H9 (cell line): ENCODE results near the gene SAMMSON. TPM values are rescaled to one million over a fixed set of nuclear protein-coding genes. Genes with fewer than 3 reads are reported as not detected.
A peak's percentile ranks its signal among the peaks of the same experiment; 100 is the strongest.

ENCODE experiments used
- DNase-seq: peaks from one replicate; pipeline ENCODE4 v3.0.0-alpha.2; 2017
- H2AFZ ChIP-seq: one replicate; pipeline ENCODE4 v1.6.1; 2013; ENCODE audit warnings: mild to moderate bottlenecking, low read length, control low read depth, moderate library complexity
- H2AK5ac ChIP-seq: 2 replicates; pipeline ENCODE4 v1.6.1; 2013; ENCODE audit warnings: low read length, control low read depth, mixed read lengths; ENCODE audit not compliant: insufficient read length
- H2BK120ac ChIP-seq: one replicate; pipeline ENCODE4 v1.6.1; 2013; ENCODE audit warnings: low read depth, mild to moderate bottlenecking, low read length, control low read depth, inconsistent platforms; ENCODE audit not compliant: poor library complexity, severe bottlenecking
- H2BK12ac ChIP-seq: 2 replicates; pipeline ENCODE4 v1.6.1; 2013; ENCODE audit warnings: low read length, control low read depth, mixed read lengths, low read depth; ENCODE audit not compliant: insufficient read length
- H2BK15ac ChIP-seq: 2 replicates; pipeline ENCODE4 v1.6.1; 2013; ENCODE audit warnings: low read depth, low read length, control low read depth
- H2BK20ac ChIP-seq: one replicate; pipeline ENCODE4 v1.6.1; 2013; ENCODE audit warnings: low read depth, mild to moderate bottlenecking, low read length, control low read depth, inconsistent platforms; ENCODE audit not compliant: poor library complexity, severe bottlenecking
- H2BK5ac ChIP-seq: 2 replicates; pipeline ENCODE4 v1.6.1; 2013; ENCODE audit warnings: low read length, control low read depth, mixed read lengths; ENCODE audit not compliant: insufficient read length
- H3K14ac ChIP-seq: 2 replicates; pipeline ENCODE4 v1.6.1; 2013; ENCODE audit warnings: low read length, control low read depth; ENCODE audit not compliant: insufficient read depth
- H3K18ac ChIP-seq: 2 replicates; pipeline ENCODE4 v1.6.1; 2013; ENCODE audit warnings: low read depth, mild to moderate bottlenecking, mixed read lengths, low read length, control low read depth; ENCODE audit not compliant: insufficient read length
- H3K23ac ChIP-seq: 2 replicates; pipeline ENCODE4 v1.6.1; 2013; ENCODE audit warnings: low read length, control low read depth, mixed read lengths, low read depth; ENCODE audit not compliant: insufficient read length
- H3K23me2 ChIP-seq: 2 replicates; pipeline ENCODE4 v1.6.1; 2013; ENCODE audit warnings: low read depth, mild to moderate bottlenecking, mixed read lengths, low read length, control low read depth; ENCODE audit not compliant: insufficient read length, poor library complexity, severe bottlenecking
- H3K27ac ChIP-seq: 2 replicates; pipeline ENCODE4 v1.5.1; 2013; ENCODE audit warnings: low read length, control low read depth, mixed read lengths, low read depth; ENCODE audit not compliant: insufficient read length
- H3K27me3 ChIP-seq: 2 replicates; pipeline ENCODE4 v1.6.1; 2013; ENCODE audit warnings: low read length, control low read depth, inconsistent platforms; ENCODE audit not compliant: insufficient read depth
- H3K4ac ChIP-seq: 2 replicates; pipeline ENCODE4 v1.6.1; 2013; ENCODE audit warnings: low read depth, mild to moderate bottlenecking, control low read depth, inconsistent platforms, low read length, moderate library complexity
- H3K4me1 ChIP-seq: 2 replicates; pipeline ENCODE4 v1.6.1; 2013; ENCODE audit warnings: low read length, control low read depth, inconsistent platforms; ENCODE audit not compliant: insufficient read depth
- H3K4me2 ChIP-seq: 2 replicates; pipeline ENCODE4 v1.6.1; 2013; ENCODE audit warnings: low read length, control low read depth, mixed read lengths; ENCODE audit not compliant: insufficient read length, insufficient read depth
- H3K56ac ChIP-seq: 2 replicates; pipeline ENCODE4 v1.6.1; 2013; ENCODE audit warnings: low read depth, mild to moderate bottlenecking, mixed read lengths, low read length, control low read depth; ENCODE audit not compliant: insufficient read length
- H3K79me1 ChIP-seq: 2 replicates; pipeline ENCODE4 v1.6.1; 2013; ENCODE audit warnings: low read depth, mild to moderate bottlenecking, moderate library complexity, low read length, control low read depth, inconsistent platforms; ENCODE audit not compliant: insufficient read depth, poor library complexity, severe bottlenecking
- H3K79me2 ChIP-seq: 2 replicates; pipeline ENCODE4 v1.6.1; 2013; ENCODE audit warnings: low read length, control low read depth, inconsistent platforms; ENCODE audit not compliant: insufficient read depth
- H3K9ac ChIP-seq: 2 replicates; pipeline ENCODE4 v1.6.1; 2013; ENCODE audit warnings: low read length, control low read depth, mixed read lengths; ENCODE audit not compliant: insufficient read length; ENCODE audit errors: extremely low read depth
- H3K9me3 ChIP-seq: one replicate; pipeline ENCODE4 v1.6.1; 2013; ENCODE audit warnings: low read depth, low read length, inconsistent platforms; ENCODE audit not compliant: control insufficient read depth
- H3T11ph ChIP-seq: one replicate; pipeline ENCODE4 v1.6.1; 2013; ENCODE audit warnings: mild to moderate bottlenecking, low read length, control low read depth, inconsistent platforms
- H4K20me1 ChIP-seq: one replicate; pipeline ENCODE4 v1.6.1; 2013; ENCODE audit not compliant: control insufficient read depth, insufficient read length, insufficient read depth
- H4K5ac ChIP-seq: 2 replicates; pipeline ENCODE4 v1.6.1; 2013; ENCODE audit warnings: low read depth, mild to moderate bottlenecking, mixed read lengths, low read length, control low read depth; ENCODE audit not compliant: insufficient read length
- H4K8ac ChIP-seq: replicated peaks from 2 replicates; pipeline ENCODE4 v1.6.1; 2013; ENCODE audit warnings: low read length, control low read depth, mixed read lengths, low read depth; ENCODE audit not compliant: insufficient read length
- H4K91ac ChIP-seq: 2 replicates; pipeline ENCODE4 v1.6.1; 2013; ENCODE audit warnings: low read depth, mild to moderate bottlenecking, moderate library complexity, mixed read lengths, low read length, control low read depth; ENCODE audit not compliant: insufficient read length
- H3K27ac Mint-ChIP-seq, 3 experiments: 2 replicates in 2 of 3; 3 replicates in 1 of 3; pipeline ENCODE4 v1.8.0; 2020 to 2021; ENCODE audit warnings: mixed read lengths in 3 of 3, mild to moderate bottlenecking in 1 of 3, moderate library complexity in 1 of 3
- H3K27me3 Mint-ChIP-seq: 2 replicates; pipeline ENCODE4 v1.8.0; 2021; ENCODE audit warnings: low read depth, mild to moderate bottlenecking, moderate library complexity, mixed read lengths
- H3K36me3 Mint-ChIP-seq, 3 experiments: 2 replicates in 2 of 3; 3 replicates in 1 of 3; pipeline ENCODE4 v1.8.0; 2020 to 2021; ENCODE audit warnings: low read depth in 3 of 3, mixed read lengths in 3 of 3; ENCODE audit not compliant: insufficient read depth in 1 of 3
- H3K4me1 Mint-ChIP-seq, 2 experiments: 2 replicates each; pipeline ENCODE4 v1.8.0; 2020; ENCODE audit warnings: mixed read lengths in 2 of 2
- H3K4me3 Mint-ChIP-seq, 2 experiments: 2 replicates in 1 of 2; 3 replicates in 1 of 2; pipeline ENCODE4 v1.8.0; 2020 to 2021; ENCODE audit warnings: mild to moderate bottlenecking in 2 of 2, mixed read lengths in 2 of 2, moderate library complexity in 1 of 2
- H3K9me3 Mint-ChIP-seq, 2 experiments: 2 replicates in 1 of 2; 3 replicates in 1 of 2; pipeline ENCODE4 v1.8.0; 2020; ENCODE audit warnings: mild to moderate bottlenecking in 2 of 2, mixed read lengths in 2 of 2, moderate library complexity in 1 of 2
- CTCF ChIP-seq: fragments of 200-600 bp; sonication (generic); conservative IDR thresholded peaks from 3 replicates; pipeline ENCODE4 v1.8.0; 2021; ENCODE audit warnings: antibody characterized with exemption, mild to moderate bottlenecking
- WGBS: extraction: QIAGEN DNeasy Blood & Tissue Kit; methylation state at CpG from one replicate; pipeline ENCODE4 v1.1.7; 2013; ENCODE audit warnings: missing lambda C conversion rate, low lambda C conversion rate, mixed read lengths; ENCODE audit not compliant: insufficient read length; ENCODE audit errors: extremely low coverage; 5-methylcytosine and 5-hydroxymethylcytosine counted together
- total RNA-seq: library from RNA; stranded (reverse); gene quantifications from 2 replicates; pipeline ENCODE4 v1.2.1, GENCODE V29; 2021

Gene SAMMSON
- total RNA-seq, 1 experiment from 2014 or later = not detected

- Histone ChIP-seq H3K9me3 (no peaks in the 10 kb centered on the region), H3K23ac (no peak overlapping the region), H2BK15ac (no peak overlapping the region), H3K18ac (no peak overlapping the region), H3K27ac (no peak overlapping the region), H3K9ac (no peak overlapping the region), H2BK5ac (no peak overlapping the region), H3K56ac (no peak overlapping the region), H4K8ac (no peak overlapping the region), H2BK20ac (no peak overlapping the region), H2BK120ac (no peak overlapping the region), H2AK5ac (no peak overlapping the region), H3K4me1 (no peaks in the 10 kb centered on the region), H3K14ac (no peak overlapping the region), H4K91ac (no peak overlapping the region), H3T11ph (no peak overlapping the region), H3K23me2 (no peaks in the 10 kb centered on the region), H3K79me2 (no peaks in the 10 kb centered on the region), H3K4me2 (no peak overlapping the region), H3K4ac (no peak overlapping the region), H3K27me3 (no peaks in the 10 kb centered on the region), H4K5ac (no peak overlapping the region), H3K79me1 (no peaks in the 10 kb centered on the region), H2BK12ac (no peak overlapping the region), H4K20me1 (no peaks in the 10 kb centered on the region), H2AFZ (no peak overlapping the region)
- no peak overlapping the region for H3K27ac Mint-ChIP-seq
- no peak for DNase-seq
- no peak overlapping the region for H3K4me3 Mint-ChIP-seq
- H3K4me1 Mint-ChIP-seq = peaks cover 2 to 6% of the 10 kb centered on the region in 2 experiments; a peak in 2 of 4 replicates
- 0 out of 3 replicates have a peak, but pooled peaks have one; percentile 16 for TF ChIP-seq CTCF
- no CpG with 5 or more reads among the region's 3 CpGs for WGBS
- H3K27me3 Mint-ChIP-seq = no peaks in the 10 kb centered on the region
- no peaks in the 10 kb centered on the region for H3K9me3 Mint-ChIP-seq
- no peaks in the 10 kb centered on the region for H3K36me3 Mint-ChIP-seq
These were observed 50.2 kb downstream of the SAMMSON start for GRCh38 chr3:70049761-70050160.
